Neural progenitor cell (in vitro differentiated cells): Measurements from ENCODE around the gene MAD1L1. TPM values are rescaled to one million over a fixed set of nuclear protein-coding genes. Genes with fewer than 3 reads are reported as not detected.

Experiments
- DNase-seq: peaks from one replicate; pipeline ENCODE4 v3.0.0-alpha.2; 2016; ENCODE audit warnings: low spot score
- H2AFZ ChIP-seq: fragments of 200-600 bp; sonication (generic); replicated peaks from 2 replicates; pipeline ENCODE4 v1.6.1; 2016; ENCODE audit warnings: antibody characterized with exemption
- H3F3A ChIP-seq: fragments of 200-600 bp; sonication (generic); 2 replicates; pipeline ENCODE4 v1.6.1; 2016; ENCODE audit warnings: antibody characterized with exemption, low read depth
- H3K27ac ChIP-seq: fragments of 200-600 bp; sonication (generic); 2 replicates; pipeline ENCODE4 v1.5.1; 2016; ENCODE audit warnings: mild to moderate bottlenecking
- H3K27me3 ChIP-seq: fragments of 200-600 bp; sonication (generic); 2 replicates; pipeline ENCODE4 v1.6.1; 2016; ENCODE audit warnings: mild to moderate bottlenecking, moderate library complexity
- H3K36me3 ChIP-seq: fragments of 200-600 bp; sonication (generic); 2 replicates; pipeline ENCODE4 v1.5.1; 2016
- H3K4me1 ChIP-seq: fragments of 200-600 bp; sonication (generic); 2 replicates; pipeline ENCODE4 v1.6.1; 2016; ENCODE audit warnings: mixed run types
- H3K4me2 ChIP-seq: fragments of 200-600 bp; sonication (generic); 2 replicates; pipeline ENCODE4 v1.6.1; 2016
- H3K4me3 ChIP-seq: fragments of 200-600 bp; sonication (generic); 2 replicates; pipeline ENCODE4 v1.5.1; 2016
- H3K79me2 ChIP-seq: fragments of 200-600 bp; sonication (generic); 2 replicates; pipeline ENCODE4 v1.6.1; 2016; ENCODE audit warnings: low read depth
- H3K9ac ChIP-seq: fragments of 200-600 bp; sonication (generic); 2 replicates; pipeline ENCODE4 v1.6.1; 2016
- H3K9me3 ChIP-seq: fragments of 200-600 bp; sonication (generic); 2 replicates; pipeline ENCODE4 v1.5.1; 2016; ENCODE audit warnings: low read depth
- H4K20me1 ChIP-seq: fragments of 200-600 bp; sonication (generic); 2 replicates; pipeline ENCODE4 v1.6.1; 2016; ENCODE audit warnings: low read depth
- H3K27ac Mint-ChIP-seq: 3 replicates; pipeline ENCODE4 v1.8.0; 2021; ENCODE audit warnings: mixed read lengths
- H3K27me3 Mint-ChIP-seq: 2 replicates; pipeline ENCODE4 v1.8.0; 2022; ENCODE audit warnings: low read depth, mild to moderate bottlenecking, inconsistent platforms, moderate library complexity, mixed read lengths; ENCODE audit not compliant: insufficient read depth
- H3K36me3 Mint-ChIP-seq: 3 replicates; pipeline ENCODE4 v1.8.0; 2021; ENCODE audit warnings: mixed read lengths
- H3K4me1 Mint-ChIP-seq: 3 replicates; pipeline ENCODE4 v1.8.0; 2021; ENCODE audit warnings: mixed read lengths
- H3K4me3 Mint-ChIP-seq: 3 replicates; pipeline ENCODE4 v1.8.0; 2021; ENCODE audit warnings: mild to moderate bottlenecking, moderate library complexity, mixed read lengths
- H3K9me3 Mint-ChIP-seq: 3 replicates; pipeline ENCODE4 v1.8.0; 2020; ENCODE audit warnings: mixed read lengths
- CTCF ChIP-seq: fragments of 200-600 bp; sonication (generic); IDR thresholded peaks from 2 replicates; pipeline ENCODE4 v1.5.1; 2017; ENCODE audit warnings: antibody characterized with exemption, mild to moderate bottlenecking
- EZH2 ChIP-seq: fragments of 200-600 bp; sonication (generic); IDR thresholded peaks from 2 replicates; pipeline ENCODE4 v1.6.1; 2017; ENCODE audit warnings: antibody characterized with exemption, mild to moderate bottlenecking, moderate library complexity
- EZH2phosphoT487 ChIP-seq: fragments of 200-600 bp; sonication (generic); IDR thresholded peaks from 2 replicates; pipeline ENCODE4 v1.6.1; 2017; ENCODE audit warnings: antibody characterized with exemption
- total RNA-seq: library from RNA; depleted of rRNA; stranded (reverse); fragments of >200 nt; gene quantifications from 2 replicates; pipeline ENCODE4 v1.2.3, GENCODE V29; 2015; ENCODE audit warnings: low replicate concordance

The MAD1L1 gene
- total RNA-seq, 1 donor from 2014 or later: 23.7 TPM

GRCh38 chr7:1999278-1999984 lies 233.3 kb downstream of the MAD1L1 start:
- H3K9me3 ChIP-seq: no peaks in the 10 kb centered on the region
- no peaks in the 10 kb centered on the region for H4K20me1 ChIP-seq
- Mint-ChIP-seq H3K4me1 (peaks cover 31% of the 10 kb centered on the region), H3K27me3 (peaks cover 3% of the 10 kb centered on the region), H3K4me3 (no peak overlapping the region), H3K36me3 (no peaks in the 10 kb centered on the region), H3K27ac (peak overlapping the region; percentile 44), H3K9me3 (no peaks in the 10 kb centered on the region)
- no peaks in the 10 kb centered on the region for H3F3A ChIP-seq
- peaks cover 11% of the 10 kb centered on the region for H3K4me1 ChIP-seq
- no peaks in the 10 kb centered on the region for H3K79me2 ChIP-seq
- H3K9ac ChIP-seq: no peak overlapping the region
- no peak overlapping the region for H3K4me3 ChIP-seq
- DNase-seq: no peak
- no peak overlapping the region for H2AFZ ChIP-seq
- H3K27me3 ChIP-seq: no peaks in the 10 kb centered on the region
- H3K27ac ChIP-seq: no peak overlapping the region
- no peaks in the 10 kb centered on the region for H3K36me3 ChIP-seq
- H3K4me2 ChIP-seq: no peak overlapping the region
- TF ChIP-seq EZH2phosphoT487 (no peak), CTCF (no peak), EZH2 (no peak)

DNA sequence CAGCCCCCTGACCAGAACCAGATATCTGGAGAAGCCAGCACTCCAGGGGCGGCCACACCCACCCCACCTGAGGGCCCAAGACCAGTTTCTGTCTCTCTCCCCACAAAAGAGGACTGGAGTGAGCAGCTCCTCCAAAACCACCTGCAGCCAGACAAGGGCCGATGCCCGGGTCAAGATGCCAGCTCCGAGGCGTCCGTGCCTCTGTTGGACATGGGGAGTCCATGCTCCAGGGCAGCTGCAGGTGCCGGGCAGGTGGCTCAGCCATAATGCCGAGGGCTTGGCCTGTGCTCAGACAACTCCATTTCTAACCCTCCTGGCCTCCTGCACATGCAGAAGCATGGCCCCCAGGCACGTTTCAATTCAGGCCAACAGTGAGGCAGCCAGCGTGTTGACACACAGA lies 234.6 kb downstream of the MAD1L1 start:
- Histone ChIP-seq H3K4me1 (peaks cover 14% of the 10 kb centered on the region), H4K20me1 (peaks cover 4% of the 10 kb centered on the region), H3K4me3 (no peak overlapping the region), H2AFZ (no peak overlapping the region), H3K4me2 (no peak overlapping the region), H3F3A (no peaks in the 10 kb centered on the region), H3K9ac (no peak overlapping the region), H3K79me2 (no peaks in the 10 kb centered on the region), H3K27ac (no peak overlapping the region), H3K36me3 (no peaks in the 10 kb centered on the region), H3K9me3 (no peaks in the 10 kb centered on the region), H3K27me3 (no peaks in the 10 kb centered on the region)
- Mint-ChIP-seq H3K27ac (no peak overlapping the region), H3K4me3 (no peak overlapping the region), H3K4me1 (peaks cover 35% of the 10 kb centered on the region), H3K36me3 (no peaks in the 10 kb centered on the region), H3K27me3 (peaks cover 3% of the 10 kb centered on the region), H3K9me3 (no peaks in the 10 kb centered on the region)
- DNase-seq: no peak
- TF ChIP-seq CTCF: no peak
- no peak for TF ChIP-seq EZH2phosphoT487
- TF ChIP-seq EZH2: no peak

DNA sequence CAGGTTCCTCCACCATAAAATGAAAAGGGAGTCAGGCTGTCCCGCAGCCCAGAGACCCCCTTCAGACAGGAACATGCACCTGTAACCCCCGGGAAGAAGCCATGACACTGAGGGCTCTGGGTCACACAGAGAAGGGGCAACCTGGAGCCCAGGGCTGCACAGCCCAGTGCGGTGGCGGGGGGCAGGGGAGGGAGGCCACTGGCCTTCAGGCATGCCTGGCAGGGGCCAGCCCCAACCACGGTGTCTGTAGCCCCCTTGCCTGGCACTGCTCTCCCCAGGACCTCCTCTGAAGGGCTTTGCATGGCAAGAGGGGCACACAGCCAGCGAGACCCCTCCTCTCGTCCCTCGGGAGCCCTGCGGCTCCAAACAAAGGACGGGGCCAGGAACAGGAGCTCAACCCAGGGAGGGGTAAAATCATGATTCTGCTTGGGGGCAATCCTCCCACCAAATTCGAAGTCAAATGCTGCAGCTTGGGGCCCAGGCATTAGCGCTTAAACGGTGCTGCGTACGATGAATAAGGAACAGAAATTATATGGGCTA lies 235.1 kb downstream of the MAD1L1 start:
- H3K9me3 Mint-ChIP-seq: no peaks in the 10 kb centered on the region
- no peak overlapping the region for H3K4me3 ChIP-seq

More for the DNA sequence above, 235.1 kb downstream of the MAD1L1 start:
- Mint-ChIP-seq H3K27me3 (peaks cover 3% of the 10 kb centered on the region), H3K27ac (peak overlapping the region; percentile 82), H3K36me3 (no peaks in the 10 kb centered on the region), H3K4me3 (no peak overlapping the region), H3K4me1 (peaks cover 32% of the 10 kb centered on the region)
- Histone ChIP-seq H3K9ac (no peak overlapping the region), H4K20me1 (peaks cover 9% of the 10 kb centered on the region), H3F3A (no peaks in the 10 kb centered on the region), H3K27ac (no peak overlapping the region), H3K27me3 (no peaks in the 10 kb centered on the region), H3K79me2 (no peaks in the 10 kb centered on the region), H3K36me3 (no peaks in the 10 kb centered on the region), H3K9me3 (no peaks in the 10 kb centered on the region), H3K4me1 (peaks cover 20% of the 10 kb centered on the region), H3K4me2 (no peak overlapping the region), H2AFZ (no peak overlapping the region)
- DNase-seq: no peak
- TF ChIP-seq EZH2: no peak
- TF ChIP-seq EZH2phosphoT487: no peak
- no peak for TF ChIP-seq CTCF
